Activated CD4-positive, alpha-beta T cell treated with anti-CD3 and anti-CD28 coated beads for 24 hours (primary cell): ENCODE results near the gene EXOSC7.
A peak's percentile ranks its signal among the peaks of the same experiment; 100 is the strongest.
"Not testable (repeated sequence)": the region's sequence is repeated elsewhere in the genome, so short reads cannot be mapped to it uniquely, and the experiment has no call there.

ENCODE experiments used
- DNase-seq, 2 donors: peaks; one replicate each; pipeline ENCODE4 v3.0.0-alpha.2; 2020; ENCODE audit warnings: low read depth in 2 of 2

The EXOSC7 gene

DNA sequence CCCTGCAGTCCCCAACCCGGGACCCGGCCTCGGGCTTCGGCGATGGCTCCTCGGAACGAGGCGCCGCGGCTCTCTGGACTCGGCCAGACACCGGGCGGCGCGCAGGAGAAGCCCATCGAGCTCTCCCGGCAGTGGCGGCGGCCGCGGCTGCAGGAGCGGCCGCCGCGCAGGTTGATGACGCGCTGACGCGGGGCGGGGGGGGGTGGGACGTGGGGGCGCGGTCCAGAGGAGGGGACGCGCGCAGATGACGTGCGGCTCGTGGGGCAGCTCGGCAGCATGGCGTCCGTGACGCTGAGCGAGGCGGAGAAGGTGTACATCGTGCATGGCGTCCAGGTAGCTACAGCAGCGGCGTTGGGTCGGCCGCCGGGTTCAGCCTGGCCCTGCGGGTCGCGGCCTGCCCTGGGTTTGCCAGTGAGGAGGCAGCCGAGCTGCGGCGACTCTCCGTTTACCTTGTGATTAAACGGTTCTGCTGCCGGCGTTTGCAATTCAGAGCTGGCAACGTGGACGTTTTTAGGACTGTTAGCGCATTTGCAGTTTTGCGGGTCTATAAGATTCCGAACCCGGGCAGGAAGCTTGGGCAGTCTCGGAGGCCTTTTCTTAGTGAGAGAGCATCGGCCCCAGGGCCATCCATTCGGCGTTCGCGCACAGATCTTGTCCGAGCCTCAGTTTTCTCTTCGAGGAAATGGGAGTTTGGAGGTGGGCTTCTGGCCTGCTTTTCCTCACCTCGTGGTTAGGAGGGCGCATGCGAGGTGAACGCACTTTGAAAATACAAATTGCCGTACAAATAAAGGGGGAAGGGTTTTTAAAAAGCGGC lies at the start of gene EXOSC7, which contains the start of gene ZDHHC3:
TSS of gene EXOSC7 (plus strand) at position 243 of the 814 bp plus-strand sequence. CDS start at position 277, 34 bp downstream.
TSS of gene ZDHHC3 (minus strand) at position 173 of the 814 bp plus-strand sequence. CDS start 16,738 bp downstream, outside the sequence.
- DNase-seq = peak; percentile 62 to 72

DNA sequence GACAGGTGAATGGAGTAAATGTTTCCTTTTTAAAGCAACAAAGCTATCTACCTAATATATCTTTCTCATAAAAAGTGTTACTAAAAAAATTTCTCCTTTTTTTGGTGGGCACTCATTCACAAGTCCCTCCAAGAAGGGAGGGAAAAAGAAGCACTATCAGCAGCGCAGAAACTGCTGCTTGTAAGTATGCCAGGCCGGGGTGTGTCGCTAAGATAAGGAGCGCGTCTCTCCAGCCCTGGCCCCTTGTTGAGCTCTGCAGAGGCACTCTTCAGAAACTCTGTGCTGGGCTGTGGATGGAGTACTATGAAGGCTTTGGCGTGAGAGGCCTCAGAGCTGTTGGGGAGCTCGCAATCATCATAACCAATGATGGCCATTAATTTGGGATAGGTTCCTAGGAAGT lies 49.1 kb upstream of the EXOSC7 start:
- DNase-seq = no peak

DNA sequence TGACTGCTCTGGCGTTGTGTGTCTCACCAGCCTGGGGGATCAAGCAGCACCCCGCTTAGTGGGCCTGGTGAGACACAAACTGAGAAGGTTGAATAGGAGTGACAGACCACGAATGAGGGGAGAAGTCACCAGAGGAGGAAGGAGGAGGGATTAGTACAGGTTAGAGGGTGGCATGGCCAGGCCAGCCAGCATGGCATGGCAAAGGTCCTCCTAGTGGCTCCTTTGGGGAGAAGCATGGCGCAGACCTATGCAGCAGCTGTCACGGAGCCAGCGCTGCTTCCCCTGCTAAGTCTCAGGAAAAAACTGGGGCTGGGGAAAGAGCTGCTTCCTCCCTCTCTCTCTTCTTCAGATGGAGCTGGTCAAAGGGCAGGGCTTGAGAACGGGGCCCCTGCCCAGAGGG lies 48.7 kb upstream of the EXOSC7 start:
- no peak for DNase-seq

DNA sequence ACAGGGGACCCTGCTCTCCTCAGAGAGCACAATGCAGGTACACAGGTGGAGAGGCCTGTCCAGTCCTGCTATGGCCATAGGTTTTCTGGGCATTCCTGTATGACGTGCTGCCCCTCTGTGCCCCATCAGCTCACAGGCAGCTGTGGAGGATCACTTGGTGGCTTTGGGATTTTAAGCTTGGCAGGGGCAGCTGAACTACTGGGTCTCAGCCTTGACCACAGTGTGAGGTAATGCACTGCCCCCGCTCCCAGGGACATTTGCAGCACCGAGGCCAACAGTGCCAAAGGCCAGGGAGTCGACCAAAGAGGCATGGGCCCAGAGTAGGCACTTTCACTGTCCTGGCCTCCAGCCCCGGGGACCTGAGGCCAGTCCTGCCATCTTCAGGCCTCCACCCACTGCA lies 46.3 kb upstream of the EXOSC7 start:
- no peak for DNase-seq

DNA sequence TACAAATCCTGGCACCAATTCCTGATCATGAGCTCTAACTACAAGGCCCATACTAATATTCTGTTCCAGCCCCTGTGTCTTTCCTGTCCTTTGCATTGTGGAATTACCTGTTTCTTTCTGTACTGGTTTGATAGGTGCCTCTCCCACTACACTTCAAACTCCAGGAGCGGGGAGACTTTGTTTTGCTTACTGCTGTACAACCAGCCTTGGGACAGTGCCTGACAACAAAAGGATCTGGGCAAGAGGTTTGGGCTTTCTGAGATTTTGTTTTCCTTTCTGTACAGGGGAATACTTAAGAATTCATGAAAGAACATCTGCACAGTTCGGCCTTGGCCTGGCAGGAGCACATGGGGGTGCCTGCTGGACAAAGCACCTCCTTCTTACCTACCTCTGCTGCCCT lies 45.1 kb upstream of the EXOSC7 start:
- DNase-seq = no peak

DNA sequence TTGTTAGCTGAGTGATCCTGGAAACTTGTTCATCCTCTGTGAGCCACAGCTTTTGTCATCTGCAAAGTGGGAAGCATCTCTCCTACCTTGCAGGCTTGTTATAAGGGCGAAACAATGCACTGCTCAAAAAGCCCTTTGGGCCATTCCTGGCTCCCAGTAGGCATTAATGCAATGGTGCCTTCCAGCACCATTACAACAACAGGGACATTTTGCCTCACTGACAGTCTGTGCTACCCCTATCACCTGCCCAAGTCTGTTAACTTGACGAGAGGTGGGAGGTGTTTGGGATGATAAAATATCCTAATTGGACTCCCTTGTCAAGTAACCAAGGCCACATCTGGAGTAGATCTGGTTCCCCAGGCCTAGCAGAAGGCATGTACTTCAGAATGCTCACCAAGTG lies 44.3 kb upstream of the EXOSC7 start:
- DNase-seq = no peak

DNA sequence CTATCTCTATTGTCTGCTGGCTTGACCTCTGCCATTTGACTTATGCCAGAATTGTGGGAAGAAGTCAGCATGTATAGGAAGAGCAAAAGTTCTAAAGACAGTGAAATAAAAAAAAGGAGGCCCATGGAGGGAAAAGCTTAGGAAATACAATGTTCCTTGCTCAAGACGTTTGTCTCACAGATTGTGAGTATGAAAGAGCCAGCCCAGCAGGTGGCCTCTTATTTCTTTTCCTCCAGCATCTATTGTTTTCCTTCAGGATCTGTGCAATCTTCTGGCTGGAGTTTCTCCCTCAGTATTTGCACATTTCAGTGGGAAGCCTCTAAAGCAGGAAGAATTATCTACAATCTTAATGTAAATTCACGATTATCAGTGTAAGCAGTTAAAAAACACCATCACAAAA lies 43.8 kb upstream of the EXOSC7 start:
- DNase-seq = no peak

DNA sequence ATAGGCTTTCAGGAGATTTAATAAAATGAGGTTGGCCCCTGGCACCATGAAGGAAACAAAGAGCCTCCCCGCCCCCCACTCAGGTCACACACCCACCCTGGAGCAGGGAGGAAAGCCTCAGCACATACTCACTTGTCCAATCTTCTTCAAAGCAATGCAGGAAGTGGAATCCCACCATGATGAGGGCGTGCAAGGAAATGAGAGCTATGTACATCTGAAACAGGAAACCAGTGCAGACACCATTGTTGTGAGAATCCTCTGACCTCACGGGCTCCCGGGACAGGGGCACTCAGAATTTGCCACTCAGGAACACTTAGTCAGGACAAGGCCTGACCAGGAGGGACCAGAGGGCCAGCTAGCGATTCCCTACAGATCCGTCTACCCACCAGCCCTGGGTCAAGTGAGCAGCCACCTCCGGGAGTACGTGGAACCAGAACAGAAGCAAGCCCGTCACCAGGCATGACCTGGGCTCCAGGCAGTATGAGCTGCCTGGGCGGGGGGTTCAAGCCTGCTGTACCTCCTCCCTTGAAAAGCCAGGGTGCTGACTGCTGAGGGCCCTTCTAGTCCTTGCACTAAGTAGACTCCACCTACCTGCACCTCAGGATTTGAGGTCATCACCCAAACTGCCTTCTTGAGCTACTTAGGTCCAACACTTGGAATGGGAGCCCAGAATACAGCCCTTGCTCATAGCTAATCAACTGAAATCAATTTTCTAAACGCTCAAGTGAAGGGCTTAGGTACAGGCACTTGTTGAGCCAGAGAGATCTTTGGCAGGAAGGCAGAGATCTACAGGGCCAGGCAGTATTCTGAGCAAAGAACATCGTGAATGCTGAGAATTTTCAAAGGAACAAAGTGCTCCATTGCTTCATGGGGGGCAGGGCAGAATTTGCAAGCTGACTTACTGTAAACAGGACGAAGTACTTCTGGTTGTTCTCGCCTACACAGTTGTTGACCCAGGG lies 42.8 kb upstream of the EXOSC7 start:
- DNase-seq = no peak

DNA sequence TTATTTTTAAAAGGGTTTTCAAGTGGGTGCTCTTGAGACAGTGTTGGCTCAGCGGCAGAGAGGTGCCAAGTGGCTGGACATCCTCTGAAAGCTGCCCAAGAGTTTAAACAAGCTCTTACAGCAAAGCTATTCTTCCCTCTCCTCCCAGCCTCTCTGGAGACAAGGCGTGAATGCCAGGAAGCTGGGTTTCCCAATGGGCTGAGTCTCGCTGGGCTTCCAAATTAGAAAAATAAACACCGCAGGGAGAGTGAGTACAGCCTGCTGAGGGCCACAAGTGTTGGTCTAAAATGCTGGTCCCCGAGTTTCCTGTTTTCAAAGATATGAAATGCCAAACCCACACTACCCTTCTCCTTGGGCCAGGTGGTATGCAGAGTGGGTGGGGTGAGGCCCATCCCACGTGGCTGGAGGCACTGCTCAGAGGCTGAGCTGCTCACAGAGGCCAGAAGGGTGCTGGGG lies 36.4 kb upstream of the EXOSC7 start:
- DNase-seq = no peak

DNA sequence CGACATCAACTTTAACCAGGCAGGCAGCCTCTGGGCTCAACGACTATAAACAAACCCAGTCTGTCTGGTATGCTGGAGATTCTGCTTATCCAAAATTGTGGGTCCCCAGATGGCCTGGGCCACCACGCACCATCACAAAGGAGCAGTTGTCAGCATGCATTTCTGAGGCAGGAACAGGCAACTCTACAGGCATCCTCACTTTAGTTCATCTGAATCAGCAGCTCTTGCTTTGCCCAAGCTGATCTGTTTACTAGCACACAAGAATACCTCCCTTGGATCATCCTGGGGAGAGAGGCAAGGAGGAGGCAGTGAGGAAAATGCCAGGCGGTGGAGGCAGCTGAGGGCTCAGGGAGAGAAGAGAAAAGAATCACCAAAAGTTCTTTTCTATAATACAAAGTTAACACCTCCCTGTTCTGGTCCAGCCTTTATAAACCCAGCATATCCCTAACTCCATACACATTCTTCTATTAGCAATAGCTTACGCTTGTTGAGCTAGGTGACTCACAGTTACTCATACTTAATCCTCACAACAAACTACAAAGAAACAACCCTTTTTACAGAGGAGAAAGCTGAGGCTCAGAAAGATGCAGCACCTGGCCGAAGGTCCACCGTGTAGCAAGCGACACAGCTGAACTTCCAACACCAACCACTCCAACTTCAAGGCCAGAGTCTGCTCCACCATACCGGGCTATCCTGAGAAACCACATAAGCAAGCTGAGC lies 33.7 kb upstream of the EXOSC7 start:
- no peak for DNase-seq

DNA sequence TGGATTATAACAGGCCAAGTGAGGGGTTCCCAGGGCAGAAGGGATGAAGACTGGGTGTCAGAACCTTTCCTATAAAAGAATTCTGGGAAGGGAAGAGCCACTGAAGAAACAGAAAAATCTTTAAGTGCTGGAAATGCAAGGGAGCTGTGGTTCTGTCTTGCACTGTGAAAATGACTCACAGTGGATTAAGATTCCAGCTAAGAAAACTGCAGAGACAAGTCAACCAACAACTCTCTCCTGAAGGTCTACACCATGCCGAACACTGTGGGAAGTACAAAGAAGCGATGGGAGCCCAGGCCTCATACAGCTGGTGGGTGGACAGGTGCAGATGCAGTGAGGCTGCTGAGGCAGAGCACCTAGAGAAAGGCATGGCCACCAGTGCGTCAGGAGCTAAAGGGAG lies 27.8 kb upstream of the EXOSC7 start:
- DNase-seq = no peak

DNA sequence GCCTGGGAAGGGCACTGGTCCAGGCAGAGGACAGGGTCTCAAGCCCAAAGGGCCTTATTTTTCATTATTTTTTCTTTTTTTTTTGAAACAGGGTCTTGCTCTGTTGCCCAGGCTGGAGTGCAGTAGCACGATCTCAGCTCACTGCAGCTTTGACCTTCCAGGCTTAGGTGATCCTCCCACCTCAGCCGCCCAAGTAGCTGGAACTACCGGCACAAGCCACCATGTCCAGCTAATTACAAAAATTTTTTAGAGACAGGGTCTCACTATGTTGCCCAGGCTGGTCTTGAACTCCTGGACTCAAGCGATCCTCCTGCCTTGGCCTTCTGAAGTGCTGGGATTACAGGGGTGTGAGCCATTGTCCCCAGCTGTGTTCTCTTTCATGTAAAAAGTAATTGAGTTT lies 26.3 kb upstream of the EXOSC7 start:
- DNase-seq = not testable (repeated sequence)

DNA sequence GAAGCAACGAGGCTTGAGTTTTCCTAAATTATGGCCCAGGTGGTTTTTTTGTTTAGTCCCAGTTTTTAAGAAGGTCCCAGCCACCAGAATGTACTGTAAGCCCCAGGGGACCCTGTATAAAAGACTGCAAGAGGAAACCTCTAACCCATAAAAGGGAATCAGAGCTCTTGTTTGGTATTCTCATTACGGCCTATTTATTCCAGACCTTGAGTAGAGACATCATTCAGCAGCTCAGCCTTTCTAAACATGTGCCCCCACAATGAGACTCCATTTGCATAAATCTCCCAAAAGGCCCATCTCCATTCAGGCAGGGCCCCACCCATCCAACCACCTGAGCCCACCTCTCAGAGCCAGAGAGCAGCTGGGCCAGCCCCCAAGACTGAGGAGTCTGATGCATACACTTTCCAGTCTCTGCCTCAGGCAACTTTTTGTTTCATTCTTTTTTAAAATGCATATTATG lies 25.7 kb upstream of the EXOSC7 start:
- no peak for DNase-seq

DNA sequence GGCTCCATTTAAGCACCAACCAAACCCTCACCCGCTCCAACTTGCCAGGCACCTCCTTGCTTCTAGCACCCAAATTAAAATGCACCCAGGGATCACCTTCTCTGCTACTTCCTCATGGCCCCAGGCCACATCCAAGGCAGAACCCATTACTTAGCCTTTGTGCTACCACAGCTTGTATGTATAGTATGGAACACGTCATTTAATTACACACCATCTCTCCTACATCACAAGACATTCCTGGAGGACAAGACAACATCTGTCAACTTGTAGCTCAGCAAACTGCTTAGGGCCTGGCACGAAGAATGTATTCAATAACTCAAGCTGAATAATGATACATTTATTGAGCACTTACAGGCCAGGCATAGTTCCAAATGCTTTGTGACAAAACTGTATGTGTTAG lies 23.4 kb upstream of the EXOSC7 start:
- DNase-seq = no peak

DNA sequence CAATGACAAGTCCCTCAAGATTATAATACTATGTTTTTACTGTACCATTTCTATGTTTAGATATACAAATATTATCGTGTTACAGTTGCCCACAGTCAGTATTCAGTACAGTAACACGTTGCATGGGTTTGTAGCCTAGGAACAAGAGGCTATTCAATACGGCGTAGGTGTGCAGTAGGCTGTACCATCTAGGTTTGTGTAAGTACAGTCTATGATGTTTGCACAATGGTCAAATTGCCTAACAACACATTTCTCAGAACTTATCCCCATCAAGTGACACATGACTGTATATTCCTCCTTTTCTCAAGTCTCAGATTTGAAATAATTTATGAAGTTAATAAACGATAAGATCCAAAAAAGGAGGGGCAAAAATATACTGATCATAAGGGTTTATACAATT lies 21.7 kb upstream of the EXOSC7 start:
- no peak for DNase-seq

DNA sequence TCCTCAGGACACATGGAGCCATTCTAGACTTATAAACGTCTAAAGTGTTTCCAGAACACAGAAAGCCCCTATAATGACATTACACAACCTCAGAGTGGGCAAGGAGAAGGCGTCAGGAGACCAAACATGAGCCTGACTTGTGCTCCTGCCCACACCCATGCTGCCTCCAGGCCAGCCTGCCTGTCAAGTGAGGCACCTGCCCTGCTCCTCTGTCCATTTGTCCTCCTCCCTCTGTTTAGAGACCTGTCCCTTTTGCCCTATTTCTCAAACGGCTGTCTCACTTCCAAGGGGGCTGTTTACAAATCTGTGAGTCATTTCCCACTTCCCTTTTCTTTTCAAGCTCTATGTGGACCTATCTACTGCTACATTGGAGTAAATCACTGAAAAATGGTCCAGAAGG lies 21.1 kb upstream of the EXOSC7 start:
- DNase-seq = no peak

DNA sequence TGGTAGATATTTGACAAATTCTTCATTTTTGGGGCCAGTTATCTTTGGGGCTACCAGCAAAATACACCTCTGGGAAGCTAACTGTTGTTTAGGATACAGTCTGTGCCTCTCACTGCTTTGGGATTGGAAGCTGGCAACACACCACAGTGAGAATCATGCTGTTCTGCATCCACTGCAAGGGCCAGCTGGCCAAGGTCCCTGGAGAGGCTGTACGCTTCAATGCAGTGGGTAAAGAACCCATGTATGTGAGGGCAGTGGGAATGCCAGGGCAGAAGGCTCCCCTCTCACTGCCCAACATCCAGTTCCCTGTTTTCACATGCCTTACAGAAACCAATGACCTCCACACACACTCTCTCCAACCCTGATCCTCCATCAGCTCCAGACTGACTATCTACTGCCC lies 20.1 kb upstream of the EXOSC7 start:
- DNase-seq = no peak

DNA sequence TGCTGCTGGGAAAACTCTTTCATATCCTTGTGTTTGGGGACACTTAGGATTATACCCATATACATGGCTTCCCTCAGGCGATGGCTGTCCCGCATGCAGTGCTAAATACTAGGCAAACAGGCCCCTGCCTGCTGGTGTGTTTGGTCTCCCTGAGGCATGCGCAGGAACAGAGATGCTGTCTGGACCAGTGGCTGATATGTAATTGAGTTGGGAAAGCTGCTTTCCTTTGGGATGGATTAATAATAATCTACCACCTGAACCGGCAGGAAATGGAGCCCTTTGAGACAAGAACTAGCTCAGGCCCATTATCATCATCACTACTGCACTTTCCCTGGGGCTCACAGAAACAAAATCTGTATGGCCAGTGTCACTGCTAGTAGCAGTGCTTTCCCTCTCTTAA lies 18.1 kb upstream of the EXOSC7 start:
- DNase-seq = no peak

DNA sequence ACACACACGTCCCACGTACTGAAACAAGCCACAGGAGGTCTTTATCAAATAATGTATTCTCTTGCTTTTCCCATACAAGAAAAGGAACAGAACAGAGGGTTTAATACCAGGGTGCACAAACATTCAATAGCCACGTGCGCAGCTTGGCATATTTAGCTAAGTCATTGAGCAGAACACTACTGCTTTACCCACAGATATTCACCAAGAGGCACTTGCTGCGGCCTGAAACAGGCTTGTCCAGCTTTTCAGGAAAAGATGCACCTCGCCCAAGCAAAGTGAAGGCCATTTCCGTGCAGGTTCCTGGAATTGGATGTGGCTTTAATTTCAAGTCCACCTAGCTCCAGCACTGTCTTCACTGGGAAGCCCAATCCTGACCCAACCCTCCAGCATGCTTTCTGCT lies 17.7 kb upstream of the EXOSC7 start:
- no peak for DNase-seq

DNA sequence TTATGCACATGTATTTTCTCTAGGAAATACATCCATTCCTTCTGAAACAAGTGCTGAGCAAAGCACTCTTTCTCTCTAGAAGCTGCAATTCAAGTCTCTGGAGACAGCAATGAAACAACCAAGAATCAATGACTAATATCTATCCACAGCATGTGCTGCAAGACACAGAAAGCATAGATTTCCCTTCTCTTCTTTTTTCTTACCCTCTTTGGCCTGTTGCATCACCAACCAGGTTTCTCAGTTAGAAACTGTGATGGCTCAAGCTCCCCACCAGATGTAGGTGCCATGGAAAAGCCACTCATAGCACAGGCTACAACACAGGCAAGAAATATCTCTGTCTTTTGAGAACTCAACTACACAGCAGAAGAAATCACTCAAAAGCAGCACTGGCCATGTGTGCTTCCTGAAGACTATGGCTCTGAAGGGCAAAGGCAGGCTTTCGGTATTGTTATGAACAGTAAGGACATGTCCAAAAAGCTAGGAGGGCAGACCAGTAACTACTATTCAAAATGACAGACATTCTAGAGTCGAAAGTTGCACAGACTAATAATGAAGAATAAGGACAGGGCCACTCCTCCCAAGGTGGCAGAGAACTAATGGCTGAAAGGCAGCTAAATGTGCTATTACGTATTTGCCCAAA lies 15.5 kb upstream of the EXOSC7 start:
- DNase-seq = no peak

DNA sequence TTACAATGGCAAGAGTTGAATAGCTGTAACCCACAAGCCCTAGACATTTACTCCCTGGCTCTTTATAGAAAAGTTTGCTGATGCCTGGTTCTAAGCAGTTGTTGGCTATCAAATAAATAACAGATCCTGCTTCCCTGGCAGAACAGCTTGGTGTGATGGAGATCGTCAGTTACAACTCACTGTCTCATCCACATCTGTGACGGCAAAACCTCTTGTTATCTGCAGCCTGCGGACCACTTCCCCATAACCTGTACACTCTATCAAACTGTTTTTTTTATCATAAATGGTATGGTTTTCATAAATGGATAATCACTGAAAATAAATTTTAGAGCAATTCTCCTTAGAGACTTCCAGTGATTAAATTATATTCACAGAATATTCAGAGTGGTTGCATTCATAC lies 14.2 kb upstream of the EXOSC7 start:
- no peak for DNase-seq
